Body of pancreas (tissue), 4 donors: ENCODE data around the gene ERC2.

ENCODE experiments used
- CTCF ChIP-seq, 7 experiments: fragments of 450-650 bp in 4 of 7; fragments of 200-600 bp in 3 of 7; sonication (generic) in 3 of 7; IDR thresholded peaks; one replicate each; pipeline ENCODE4 v1.5.1; 2016 to 2019; ENCODE audit warnings: antibody characterized with exemption in 7 of 7
- POLR2A ChIP-seq, 3 donors: fragments of 450-650 bp; IDR thresholded peaks; one replicate each; pipeline ENCODE4 v1.6.1; 2016; ENCODE audit warnings: antibody characterized with exemption in 3 of 3, mild to moderate bottlenecking in 2 of 3

GRCh38 chr3:56055546-56055945, 412.7 kb downstream of the ERC2 start:
- TF ChIP-seq CTCF (IDR thresholded peaks at IDR 0.05) (no peak), POLR2A (IDR thresholded peaks at IDR 0.05) (no peak)
